GM20000 (cell line): ENCODE data around the gene CORO2B.
"Not testable (repeated sequence)": the region's sequence is repeated elsewhere in the genome, so short reads cannot be mapped to it uniquely, and the experiment has no call there.

Experiments used
- DNase-seq: peaks from one replicate; pipeline ENCODE4 v3.0.0; 2012; ENCODE audit warnings: low spot score
- TF ChIP-seq, protein P1 (sequence below): IDR thresholded peaks from 2 replicates; pipeline ENCODE4 v1.5.1; 2012; ENCODE audit warnings: mild to moderate bottlenecking, control low read depth; ENCODE audit errors: extremely low read depth, missing control alignments

The CORO2B gene

DNA sequence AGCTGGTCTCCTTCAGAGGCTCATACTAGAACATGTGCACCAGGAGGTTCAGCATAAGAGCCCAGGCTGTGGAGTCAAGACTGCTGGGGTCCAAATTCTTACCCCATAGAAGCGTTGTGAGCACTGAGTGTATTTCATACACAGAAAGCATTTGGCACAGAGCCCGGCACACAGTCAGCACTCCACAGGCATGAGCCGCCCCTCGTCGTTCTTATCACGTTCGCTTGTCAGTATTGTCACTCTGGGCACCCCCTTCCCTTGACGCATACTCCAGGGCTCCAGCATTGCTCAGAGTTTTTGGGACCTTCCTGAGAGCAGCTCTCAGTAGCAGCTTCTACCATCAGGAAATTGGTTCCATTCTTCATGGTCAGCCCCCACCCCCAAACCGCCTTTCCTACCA lies 25.2 kb downstream of the CORO2B start:
- TF ChIP-seq, protein P1, sequence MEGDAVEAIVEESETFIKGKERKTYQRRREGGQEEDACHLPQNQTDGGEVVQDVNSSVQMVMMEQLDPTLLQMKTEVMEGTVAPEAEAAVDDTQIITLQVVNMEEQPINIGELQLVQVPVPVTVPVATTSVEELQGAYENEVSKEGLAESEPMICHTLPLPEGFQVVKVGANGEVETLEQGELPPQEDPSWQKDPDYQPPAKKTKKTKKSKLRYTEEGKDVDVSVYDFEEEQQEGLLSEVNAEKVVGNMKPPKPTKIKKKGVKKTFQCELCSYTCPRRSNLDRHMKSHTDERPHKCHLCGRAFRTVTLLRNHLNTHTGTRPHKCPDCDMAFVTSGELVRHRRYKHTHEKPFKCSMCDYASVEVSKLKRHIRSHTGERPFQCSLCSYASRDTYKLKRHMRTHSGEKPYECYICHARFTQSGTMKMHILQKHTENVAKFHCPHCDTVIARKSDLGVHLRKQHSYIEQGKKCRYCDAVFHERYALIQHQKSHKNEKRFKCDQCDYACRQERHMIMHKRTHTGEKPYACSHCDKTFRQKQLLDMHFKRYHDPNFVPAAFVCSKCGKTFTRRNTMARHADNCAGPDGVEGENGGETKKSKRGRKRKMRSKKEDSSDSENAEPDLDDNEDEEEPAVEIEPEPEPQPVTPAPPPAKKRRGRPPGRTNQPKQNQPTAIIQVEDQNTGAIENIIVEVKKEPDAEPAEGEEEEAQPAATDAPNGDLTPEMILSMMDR: no peak
- no peak for DNase-seq

DNA sequence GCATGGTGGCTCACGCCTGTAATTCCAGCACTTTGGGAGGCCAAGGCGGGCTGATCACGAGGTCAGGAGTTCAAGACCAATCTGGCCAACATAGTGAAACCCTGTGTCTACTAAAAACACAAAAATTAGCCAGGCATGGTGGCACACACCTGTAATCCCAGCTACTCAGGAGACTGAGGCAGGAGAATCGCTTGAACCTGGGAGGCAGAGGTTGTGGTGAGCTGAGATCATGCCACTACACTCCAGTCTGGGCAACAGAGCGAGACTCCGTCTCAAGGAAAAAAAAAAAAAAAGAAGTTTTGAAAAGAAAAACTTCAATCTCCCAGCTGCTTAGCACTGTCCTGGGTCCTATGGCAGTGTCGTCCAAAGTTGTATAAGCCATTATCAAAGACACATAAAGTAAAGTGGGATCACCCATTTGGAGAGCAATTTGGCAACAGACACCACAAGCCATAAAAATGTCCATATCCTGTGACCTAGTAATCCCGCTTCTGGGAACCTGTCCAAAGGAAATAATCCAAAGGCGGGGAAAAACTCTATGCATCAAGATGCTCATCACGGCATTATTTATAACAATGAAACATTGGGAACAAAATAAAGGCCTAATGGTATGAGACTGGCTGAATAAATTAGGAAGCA lies 26.2 kb downstream of the CORO2B start:
- not testable (repeated sequence) for DNase-seq

DNA sequence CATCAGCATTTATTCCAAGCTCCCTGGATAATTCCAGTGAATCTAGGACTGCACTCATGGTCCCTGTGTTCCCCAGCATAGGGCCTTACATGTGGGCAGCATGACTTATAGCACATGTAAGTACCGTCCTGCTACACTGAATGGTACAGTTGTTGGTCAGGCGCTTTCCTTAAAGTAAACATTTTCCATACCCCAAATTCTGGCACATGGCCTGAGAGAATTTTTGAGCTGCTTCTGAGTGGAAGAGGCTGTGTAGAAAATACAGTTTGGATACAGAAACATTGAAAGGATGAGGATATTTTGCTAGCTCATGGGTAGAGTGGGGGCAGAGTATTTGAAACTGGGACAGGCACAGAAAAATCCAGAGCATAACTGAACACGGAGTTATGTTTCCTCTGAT lies 27.6 kb downstream of the CORO2B start:
- no peak for DNase-seq
- TF ChIP-seq, protein P1: no peak

DNA sequence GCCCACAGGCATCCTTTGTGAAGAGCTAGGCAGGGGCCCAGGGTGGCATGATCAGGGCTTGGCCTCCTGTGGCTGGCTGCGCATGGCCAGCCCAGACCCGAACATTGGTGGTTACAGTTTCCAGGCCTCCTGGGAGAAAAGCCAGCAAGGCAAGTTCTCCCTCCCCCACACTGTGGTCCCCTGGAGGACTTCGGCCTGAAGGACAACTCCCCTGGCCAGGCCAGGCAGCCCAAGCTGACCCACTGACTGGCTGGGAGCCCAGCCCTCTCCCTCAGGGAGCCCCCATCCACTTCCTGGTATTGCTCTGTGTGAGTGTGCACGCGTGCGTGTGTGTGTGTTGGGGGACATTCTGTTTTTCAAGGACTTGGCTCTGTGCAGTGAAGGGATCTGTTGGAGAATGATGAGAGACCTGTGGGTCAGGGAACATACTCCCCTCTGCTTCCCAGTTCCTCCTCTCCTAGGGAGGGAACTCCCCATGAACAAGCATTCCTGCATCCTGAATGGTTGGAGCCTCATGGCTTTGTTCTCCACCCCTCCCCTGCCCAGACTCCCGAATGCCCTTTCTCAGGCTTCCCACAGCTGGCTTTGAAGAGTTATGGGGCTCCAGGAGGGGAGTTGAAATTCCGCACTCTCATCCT lies 29.5 kb downstream of the CORO2B start:
- DNase-seq: no peak
- TF ChIP-seq, protein P1: no peak

DNA sequence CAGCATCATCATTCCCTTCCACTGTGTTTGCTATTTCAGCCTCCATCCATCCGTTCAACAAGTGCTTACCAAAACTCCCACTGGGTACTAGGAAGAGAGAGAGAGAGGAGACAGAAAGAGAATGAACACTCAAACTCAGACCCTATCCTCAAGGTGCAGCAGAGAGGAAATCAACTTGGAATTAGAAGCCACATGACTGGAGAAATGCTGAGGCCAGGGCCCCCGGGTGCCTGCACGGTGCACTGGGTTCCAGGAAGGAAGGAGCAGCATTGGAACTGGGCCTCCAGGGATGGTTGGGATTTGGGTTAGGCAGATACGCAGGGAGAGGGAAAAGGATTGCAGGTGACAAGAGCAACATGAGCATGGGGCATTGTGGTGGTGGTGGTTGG lies 30.0 kb downstream of the CORO2B start:
- DNase-seq: no peak
- TF ChIP-seq, protein P1: no peak

DNA sequence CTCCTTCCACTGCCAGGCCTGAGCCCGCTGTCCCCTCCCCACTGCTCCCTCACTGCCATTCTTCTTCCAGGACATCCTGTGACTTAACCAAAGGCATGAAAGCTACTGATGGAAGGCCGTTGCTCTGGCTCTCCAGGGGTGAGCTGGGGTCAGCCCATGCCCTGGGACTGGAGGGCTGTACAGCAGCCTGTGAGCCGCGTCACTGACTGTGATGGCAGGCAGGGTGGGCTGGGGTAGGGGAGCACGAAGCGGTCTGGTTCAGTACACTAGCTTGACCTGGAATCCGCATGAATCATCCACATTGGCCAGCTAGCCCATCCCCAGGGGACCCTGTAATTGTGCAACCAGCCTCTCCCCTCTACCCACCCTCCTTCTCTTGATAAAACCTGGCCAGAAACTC lies 30.8 kb downstream of the CORO2B start:
- TF ChIP-seq, protein P1: no peak
- DNase-seq: no peak

DNA sequence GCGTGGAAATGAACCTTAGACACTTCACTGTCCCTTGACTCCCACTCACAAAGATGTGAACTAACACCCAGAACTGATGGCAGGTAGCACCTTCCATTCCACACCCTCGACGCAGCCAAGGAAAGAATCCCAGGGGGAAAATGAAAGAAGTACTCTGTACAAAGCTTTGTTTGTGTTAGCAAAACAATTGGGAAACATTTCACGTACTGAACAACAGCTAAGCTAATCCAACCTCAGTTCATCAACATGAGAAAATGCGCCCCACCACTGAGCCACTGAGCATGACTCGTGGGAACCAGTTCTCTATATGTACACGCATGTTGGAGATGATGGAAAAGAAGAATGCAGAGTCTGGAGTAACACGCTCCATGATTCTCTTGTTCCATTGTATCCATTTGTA lies 32.0 kb downstream of the CORO2B start:
- TF ChIP-seq, protein P1: no peak
- no peak for DNase-seq

DNA sequence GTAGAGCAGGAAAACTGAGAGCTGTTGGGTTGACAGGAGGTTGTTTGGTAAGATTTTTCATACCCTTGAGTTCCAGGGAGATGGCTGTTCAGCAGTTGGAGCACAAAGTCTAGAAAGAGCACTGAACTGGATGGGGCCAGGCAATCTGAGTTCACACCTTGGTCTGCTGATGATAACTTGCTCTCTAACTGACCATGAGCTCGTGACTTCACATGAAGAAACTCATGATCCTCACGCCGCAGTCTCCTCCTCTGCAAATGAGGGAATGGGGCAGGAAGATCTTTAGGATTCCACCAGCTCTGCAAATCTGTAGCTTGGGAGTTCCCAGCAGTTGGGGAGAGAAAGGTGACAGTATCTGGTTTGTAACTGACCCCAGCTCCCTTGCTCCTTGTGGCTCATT lies 33.7 kb downstream of the CORO2B start:
- TF ChIP-seq, protein P1: no peak
- no peak for DNase-seq
